Measurements from ENCODE around the gene PELI3. TPM values are rescaled to one million over a fixed set of nuclear protein-coding genes. Genes with fewer than 3 reads are reported as not detected.

PELI3 gene
- polyA plus RNA-seq, 1 donor from 2014 or later, result 13.3 TPM

DNA sequence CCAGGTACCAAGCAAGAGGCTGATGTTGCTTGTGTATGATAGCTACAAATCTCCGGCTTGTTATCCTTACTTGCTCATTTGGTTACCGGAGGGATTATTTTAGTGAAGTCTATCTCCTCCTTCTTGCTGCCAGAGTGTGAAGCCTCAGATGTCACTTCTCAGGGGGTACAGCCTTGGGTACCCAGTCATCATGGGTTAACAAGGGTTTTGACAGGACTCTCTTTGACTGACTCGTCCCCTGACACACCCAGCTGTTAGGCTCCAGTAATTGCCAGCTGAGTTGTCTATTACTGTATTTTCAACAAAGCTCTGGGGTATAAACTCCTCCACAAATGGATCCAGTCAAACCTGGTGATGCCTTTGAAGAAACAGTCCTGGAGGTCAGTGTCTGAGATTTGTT, 11.9 kb upstream of the PELI3 start:
- H3K9me3 ChIP-seq (ENCODE audit: low read length), result no peaks in the 10 kb centered on the region
- no peaks in the 10 kb centered on the region for H3K9me2 ChIP-seq (ENCODE audit: insufficient read depth, low read length)
- no peak overlapping the region for H3K9ac ChIP-seq (ENCODE audit: low read length)
- peak overlapping the region; percentile 27 for H3K4me3 ChIP-seq (ENCODE audit: low read length)
- H3K4me2 ChIP-seq (ENCODE audit: low read length), result no peak overlapping the region
- H3K27ac ChIP-seq (ENCODE audit: low read length), result no peak overlapping the region
- H3F3A ChIP-seq (ENCODE audit: insufficient read depth, low read length, poor library complexity, severe bottlenecking), result no peaks in the 10 kb centered on the region
- TF ChIP-seq, protein P1, sequence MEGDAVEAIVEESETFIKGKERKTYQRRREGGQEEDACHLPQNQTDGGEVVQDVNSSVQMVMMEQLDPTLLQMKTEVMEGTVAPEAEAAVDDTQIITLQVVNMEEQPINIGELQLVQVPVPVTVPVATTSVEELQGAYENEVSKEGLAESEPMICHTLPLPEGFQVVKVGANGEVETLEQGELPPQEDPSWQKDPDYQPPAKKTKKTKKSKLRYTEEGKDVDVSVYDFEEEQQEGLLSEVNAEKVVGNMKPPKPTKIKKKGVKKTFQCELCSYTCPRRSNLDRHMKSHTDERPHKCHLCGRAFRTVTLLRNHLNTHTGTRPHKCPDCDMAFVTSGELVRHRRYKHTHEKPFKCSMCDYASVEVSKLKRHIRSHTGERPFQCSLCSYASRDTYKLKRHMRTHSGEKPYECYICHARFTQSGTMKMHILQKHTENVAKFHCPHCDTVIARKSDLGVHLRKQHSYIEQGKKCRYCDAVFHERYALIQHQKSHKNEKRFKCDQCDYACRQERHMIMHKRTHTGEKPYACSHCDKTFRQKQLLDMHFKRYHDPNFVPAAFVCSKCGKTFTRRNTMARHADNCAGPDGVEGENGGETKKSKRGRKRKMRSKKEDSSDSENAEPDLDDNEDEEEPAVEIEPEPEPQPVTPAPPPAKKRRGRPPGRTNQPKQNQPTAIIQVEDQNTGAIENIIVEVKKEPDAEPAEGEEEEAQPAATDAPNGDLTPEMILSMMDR (IDR thresholded peaks at IDR 0.05; ENCODE audit: poor library complexity, severe bottlenecking), result no peak
- TF ChIP-seq REST (IDR thresholded peaks at IDR 0.05; ENCODE audit: borderline replicate concordance) (no peak), EP300 (conservative IDR thresholded peaks at IDR 0.05; ENCODE audit: poor library complexity, severe bottlenecking) (peak; percentile 17), POLR2AphosphoS5 (IDR thresholded peaks at IDR 0.05) (no peak)
- H2AFZ ChIP-seq (ENCODE audit: low read depth, low read length), result no peak overlapping the region
- no peaks in the 10 kb centered on the region for H3K79me2 ChIP-seq (replicated peaks; ENCODE audit: insufficient read depth, low read length)
- no peaks in the 10 kb centered on the region for H4K20me1 ChIP-seq (ENCODE audit: insufficient read depth)
- H3K36me3 ChIP-seq (ENCODE audit: insufficient read depth, low read length), result no peaks in the 10 kb centered on the region
- no peaks in the 10 kb centered on the region for H3K27me3 ChIP-seq (ENCODE audit: insufficient read depth, low read depth, low read length)

GRCh38 chr11:66457826-66458225, 8.9 kb upstream of the PELI3 start:
- Histone ChIP-seq H3F3A (ENCODE audit: insufficient read depth, low read length, poor library complexity, severe bottlenecking) (no peaks in the 10 kb centered on the region), H3K27ac (ENCODE audit: low read length) (no peak overlapping the region), H2AFZ (ENCODE audit: low read depth, low read length) (no peak overlapping the region), H3K9me2 (ENCODE audit: insufficient read depth, low read length) (no peaks in the 10 kb centered on the region), H3K9ac (ENCODE audit: low read length) (no peak overlapping the region), H3K79me2 (replicated peaks; ENCODE audit: insufficient read depth, low read length) (no peaks in the 10 kb centered on the region), H3K36me3 (ENCODE audit: insufficient read depth, low read length) (no peaks in the 10 kb centered on the region), H3K4me2 (ENCODE audit: low read length) (no peak overlapping the region), H3K27me3 (ENCODE audit: insufficient read depth, low read depth, low read length) (no peaks in the 10 kb centered on the region), H4K20me1 (ENCODE audit: insufficient read depth) (no peaks in the 10 kb centered on the region), H3K9me3 (ENCODE audit: low read length) (no peaks in the 10 kb centered on the region), H3K4me3 (ENCODE audit: low read length) (no peak overlapping the region)
- TF ChIP-seq EP300 (conservative IDR thresholded peaks at IDR 0.05; ENCODE audit: poor library complexity, severe bottlenecking) (no peak), MXI1 (conservative IDR thresholded peaks at IDR 0.05; ENCODE audit: poor library complexity, severe bottlenecking) (no peak)

DNA sequence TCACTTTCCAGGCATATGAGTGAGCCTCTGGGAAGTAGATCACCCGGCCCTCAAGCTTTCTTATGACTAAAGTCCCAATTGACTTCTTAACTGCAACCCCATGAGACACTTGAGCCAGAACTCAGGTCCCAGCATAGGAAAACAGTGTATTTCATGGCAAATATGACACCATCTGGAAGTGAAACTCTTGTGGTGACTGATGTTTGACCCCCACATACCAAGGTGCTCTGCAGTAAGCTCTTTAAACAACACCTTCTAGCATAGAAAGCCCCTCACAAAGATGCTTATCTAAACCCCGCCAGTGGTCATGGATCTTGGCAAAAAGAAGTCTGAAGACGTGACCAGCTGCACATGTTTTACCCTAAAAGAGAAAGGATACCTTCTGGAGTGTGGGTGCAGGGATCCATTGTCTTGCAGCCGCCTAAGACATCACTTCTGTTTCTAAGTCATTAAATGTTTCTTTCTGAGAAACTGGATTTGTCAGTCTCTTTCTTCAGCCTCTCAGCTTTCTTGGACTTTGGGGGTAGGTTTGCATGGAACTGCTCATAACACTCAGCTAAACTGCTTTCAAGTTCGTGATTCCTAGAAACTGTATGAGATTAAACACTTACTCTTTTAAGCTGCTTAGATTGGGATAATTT, 7.4 kb upstream of the PELI3 start:
- no peaks in the 10 kb centered on the region for H3K9me3 ChIP-seq (ENCODE audit: low read length)
- H3K79me2 ChIP-seq (replicated peaks; ENCODE audit: insufficient read depth, low read length), result no peaks in the 10 kb centered on the region
- TF ChIP-seq RAD21 (conservative IDR thresholded peaks at IDR 0.05) (no peak), EP300 (conservative IDR thresholded peaks at IDR 0.05; ENCODE audit: poor library complexity, severe bottlenecking) (no peak), POLR2AphosphoS5 (IDR thresholded peaks at IDR 0.05) (no peak), REST (IDR thresholded peaks at IDR 0.05; ENCODE audit: borderline replicate concordance) (no peak), TAF1 (IDR thresholded peaks at IDR 0.05; ENCODE audit: low read depth) (no peak), EZH2 (IDR thresholded peaks at IDR 0.05; ENCODE audit: borderline replicate concordance, insufficient read depth, low read length, poor library complexity, severe bottlenecking) (no peak), SMC3 (conservative IDR thresholded peaks at IDR 0.05; ENCODE audit: poor library complexity) (no peak), MXI1 (conservative IDR thresholded peaks at IDR 0.05; ENCODE audit: poor library complexity, severe bottlenecking) (no peak)
- TF ChIP-seq, protein P1 (IDR thresholded peaks at IDR 0.05; ENCODE audit: poor library complexity, severe bottlenecking), result no peak
- H3K9me2 ChIP-seq (ENCODE audit: insufficient read depth, low read length), result no peaks in the 10 kb centered on the region
- no peak overlapping the region for H3K4me3 ChIP-seq (ENCODE audit: low read length)
- H3K36me3 ChIP-seq (ENCODE audit: insufficient read depth, low read length), result no peaks in the 10 kb centered on the region
- no peaks in the 10 kb centered on the region for H3K27me3 ChIP-seq (ENCODE audit: insufficient read depth, low read depth, low read length)
- H3K4me2 ChIP-seq (ENCODE audit: low read length), result no peak overlapping the region
- no peak overlapping the region for H3K9ac ChIP-seq (ENCODE audit: low read length)
- no peaks in the 10 kb centered on the region for H3F3A ChIP-seq (ENCODE audit: insufficient read depth, low read length, poor library complexity, severe bottlenecking)
- H3K27ac ChIP-seq (ENCODE audit: low read length), result no peak overlapping the region
- no peaks in the 10 kb centered on the region for H4K20me1 ChIP-seq (ENCODE audit: insufficient read depth)
- no peak overlapping the region for H2AFZ ChIP-seq (ENCODE audit: low read depth, low read length)
